DMS79 (cell line): ENCODE data around the gene DISC1.

ENCODE experiments used
- DNase-seq: peaks from one replicate; lab custom pipeline; 2025; lab: John Stamatoyannopoulos, UW

The DISC1 gene

DNA sequence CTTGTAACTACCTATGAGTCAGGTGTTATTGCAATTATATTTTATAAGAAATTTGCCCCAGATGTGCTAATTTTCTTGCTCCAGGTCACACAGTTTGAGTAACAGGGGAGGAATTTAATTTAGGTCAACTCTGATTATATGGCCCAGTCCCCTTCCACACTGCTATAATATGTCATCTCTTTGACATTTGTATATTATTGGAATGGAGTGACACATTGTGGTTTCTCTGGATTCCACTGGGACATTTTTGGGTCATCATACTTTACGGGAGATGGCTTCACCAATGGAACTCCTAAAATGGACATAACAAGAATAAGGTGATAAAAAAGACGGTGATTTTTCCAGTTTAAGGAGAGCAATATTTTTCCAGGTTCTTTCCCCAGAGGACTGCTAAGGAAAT, 191.2 kb downstream of the DISC1 start:
- no peak for DNase-seq

DNA sequence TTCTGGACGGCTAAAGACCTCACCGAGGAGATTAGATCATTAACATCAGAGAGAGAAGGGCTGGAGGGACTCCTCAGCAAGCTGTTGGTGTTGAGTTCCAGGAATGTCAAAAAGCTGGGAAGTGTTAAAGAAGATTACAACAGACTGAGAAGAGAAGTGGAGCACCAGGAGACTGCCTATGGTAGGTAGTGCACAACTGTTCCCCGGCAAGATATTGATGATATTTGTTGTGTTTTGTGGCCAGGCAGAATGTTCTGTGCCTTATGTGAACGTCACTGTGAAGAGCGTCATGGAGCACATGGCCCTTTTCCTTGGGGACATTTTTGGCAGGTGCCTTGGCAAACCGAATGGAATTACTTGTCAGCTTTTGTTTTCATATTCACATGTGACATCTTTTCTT, 191.7 kb downstream of the DISC1 start:
- DNase-seq = no peak

DNA sequence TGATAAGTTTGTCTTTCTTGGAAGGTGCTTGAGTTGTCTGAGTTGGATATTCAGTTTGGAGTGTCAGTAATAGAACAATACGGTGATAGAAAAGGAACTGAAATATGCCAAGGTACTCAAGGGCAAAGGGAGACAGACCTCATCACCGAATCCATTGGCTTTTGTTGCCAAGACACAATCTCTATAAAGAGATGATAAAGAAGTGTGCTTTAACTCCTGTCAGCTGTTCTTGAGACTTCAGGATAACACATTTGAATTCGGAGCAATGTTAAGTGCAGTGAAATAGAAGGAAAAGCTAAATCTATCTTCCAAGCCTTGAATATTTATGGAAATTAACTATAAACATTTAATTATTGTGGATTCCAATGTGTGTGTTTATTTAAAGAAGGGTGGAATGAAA, 194.7 kb downstream of the DISC1 start:
- DNase-seq = no peak

DNA sequence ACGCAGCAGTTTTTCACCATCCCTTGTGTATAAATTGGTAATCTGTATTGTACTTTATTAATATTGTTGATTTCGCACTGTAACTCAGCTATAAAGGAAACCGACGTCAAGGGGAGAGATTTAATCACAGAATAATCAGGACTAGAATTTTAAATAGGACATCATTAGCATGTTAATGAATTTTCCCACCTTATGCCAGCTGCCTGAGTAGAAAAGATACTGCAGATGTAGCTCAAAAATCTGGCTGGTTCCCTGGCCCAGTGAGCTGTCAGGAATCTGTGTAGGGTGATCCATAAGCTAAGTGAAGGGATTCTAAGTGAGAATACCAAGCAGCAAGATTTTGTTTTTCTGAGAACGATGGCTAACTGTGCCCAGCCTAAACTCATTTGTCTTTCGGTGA, 195.5 kb downstream of the DISC1 start:
- no peak for DNase-seq

DNA sequence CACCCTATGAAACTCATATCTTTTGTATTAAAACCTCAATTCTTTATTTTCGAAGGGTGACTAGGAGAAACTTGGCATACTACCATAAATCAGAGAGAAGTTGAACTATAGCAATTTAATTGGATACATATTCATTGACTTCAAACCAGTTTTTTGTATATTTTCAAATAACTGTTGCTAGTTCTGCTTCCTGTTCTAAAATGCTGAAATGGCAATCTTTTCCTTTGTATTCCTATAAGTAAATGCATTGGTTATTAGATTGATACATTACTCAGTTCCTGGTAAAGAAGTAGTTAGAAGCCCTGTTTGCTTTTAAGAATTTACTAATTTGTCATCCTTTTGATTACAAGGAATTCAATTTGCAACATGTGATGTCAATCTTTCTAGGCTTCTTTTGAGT, 200.0 kb downstream of the DISC1 start:
- DNase-seq = no peak

DNA sequence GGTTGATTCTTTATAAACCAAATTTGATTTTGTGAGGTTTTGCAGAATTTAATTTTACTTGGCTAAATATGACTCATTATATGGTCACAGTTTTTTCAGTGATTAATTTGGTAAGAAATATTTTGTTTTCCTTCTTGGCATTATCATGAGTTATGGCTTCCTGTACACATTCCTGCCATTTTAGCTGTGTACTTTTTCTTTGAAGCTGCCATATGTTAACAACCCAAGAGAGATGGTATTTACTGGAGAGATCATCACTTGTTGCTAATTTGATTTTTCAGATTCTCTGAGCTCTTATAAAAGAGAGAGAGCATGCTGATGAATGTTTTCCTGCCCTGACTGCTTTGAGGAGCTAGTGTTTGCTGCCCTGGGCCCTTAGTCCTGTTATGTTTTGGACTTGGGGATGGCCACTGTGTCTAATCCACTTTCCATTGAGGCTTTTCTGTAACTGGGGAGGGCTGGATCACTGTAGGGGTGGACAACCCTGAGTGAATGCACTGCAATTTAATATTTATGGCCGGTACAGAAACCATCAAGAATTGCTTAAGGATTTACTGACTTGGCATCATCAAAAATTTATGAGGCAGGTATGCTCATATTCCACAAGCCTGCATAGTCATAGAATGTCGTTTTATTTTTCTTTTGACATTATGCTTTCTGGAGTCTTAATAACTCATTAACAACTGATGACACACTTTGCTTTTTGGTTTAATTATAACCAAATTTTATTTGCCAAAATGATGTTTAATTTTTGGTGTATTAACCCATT, 200.9 kb downstream of the DISC1 start:
- no peak for DNase-seq

DNA sequence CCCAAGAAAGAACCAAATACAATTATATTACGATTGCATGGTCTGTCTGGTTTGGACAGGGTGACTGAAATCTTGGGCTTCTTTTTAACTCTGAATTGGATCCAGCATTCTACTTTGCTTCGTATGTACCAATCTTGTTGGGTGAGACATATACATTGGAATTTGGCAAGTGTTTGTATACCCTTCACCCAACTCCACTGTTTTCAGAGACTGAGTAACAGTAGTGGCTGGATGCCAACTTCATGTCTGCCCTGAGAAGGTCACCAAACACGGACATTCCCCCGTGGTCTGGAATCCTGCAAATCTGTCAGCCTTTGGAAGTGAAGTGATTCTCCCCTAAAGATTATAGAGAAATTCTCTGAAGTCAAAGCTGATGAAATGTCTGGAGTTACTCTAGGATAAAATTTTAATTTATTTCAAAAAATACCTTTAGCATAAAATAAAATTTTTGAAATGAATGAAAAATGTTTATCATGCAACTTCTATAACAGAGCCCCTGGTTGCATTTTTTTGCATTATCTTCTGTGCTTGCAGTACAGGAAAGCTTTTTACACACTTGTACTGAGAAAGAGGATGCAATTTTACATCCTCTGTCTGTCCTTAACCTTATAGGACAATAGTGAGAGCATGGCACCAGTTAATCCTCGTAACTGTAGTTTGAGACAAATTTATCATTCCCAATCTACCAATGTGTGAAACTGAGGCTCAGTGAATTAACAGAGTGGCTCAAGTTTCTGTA, 201.8 kb downstream of the DISC1 start:
- no peak for DNase-seq

DNA sequence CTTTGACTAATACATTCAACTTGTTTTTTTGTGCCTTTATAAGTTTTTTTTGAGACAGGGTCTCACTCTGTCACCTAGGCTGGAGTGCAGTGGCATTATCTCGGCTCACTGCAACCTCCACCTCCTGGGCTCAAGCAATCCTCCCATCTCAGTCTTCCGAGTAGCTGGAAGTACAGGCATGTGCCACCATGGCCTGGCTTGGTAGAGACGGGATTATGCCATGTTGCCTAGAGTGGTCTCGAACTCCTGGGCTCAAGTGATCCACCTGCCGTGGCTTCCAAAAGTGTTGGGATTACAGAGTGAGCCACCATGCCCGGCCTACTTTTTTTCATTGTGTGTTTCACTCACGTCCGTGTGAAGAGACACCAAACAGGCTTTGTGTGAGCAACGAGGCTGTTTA, 202.7 kb downstream of the DISC1 start:
- no peak for DNase-seq

DNA sequence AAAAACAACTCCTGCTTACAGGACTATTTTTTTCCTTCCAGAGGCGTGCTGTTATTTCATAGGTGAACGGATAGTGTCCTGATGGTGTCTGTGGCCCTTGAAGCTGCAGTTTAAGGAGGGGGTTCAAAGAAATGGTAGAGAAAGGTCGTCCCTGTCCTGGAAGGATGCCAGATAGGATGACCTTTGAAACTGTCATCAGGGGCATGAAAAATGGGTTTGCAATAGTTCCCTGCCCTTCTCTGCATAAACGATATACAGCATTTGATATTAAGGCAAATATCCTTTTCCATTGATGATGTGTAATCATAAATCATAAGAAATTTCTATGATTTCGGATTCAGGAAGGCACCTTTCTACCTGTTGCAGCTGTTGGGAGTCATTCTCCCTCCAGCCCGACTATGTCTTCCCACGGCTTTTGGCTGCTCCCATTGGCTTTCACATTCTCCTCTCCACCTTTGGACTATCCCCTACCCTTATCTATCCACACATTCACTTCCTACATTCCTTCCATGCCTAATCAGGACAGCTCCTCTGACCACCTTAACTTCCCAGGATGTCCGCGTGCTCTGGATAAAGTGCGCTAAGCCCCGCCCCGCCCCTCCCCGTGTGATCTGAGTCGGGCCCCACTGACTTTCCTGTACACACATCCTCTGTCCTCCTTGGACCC, 209.8 kb downstream of the DISC1 start:
- DNase-seq = no peak

DNA sequence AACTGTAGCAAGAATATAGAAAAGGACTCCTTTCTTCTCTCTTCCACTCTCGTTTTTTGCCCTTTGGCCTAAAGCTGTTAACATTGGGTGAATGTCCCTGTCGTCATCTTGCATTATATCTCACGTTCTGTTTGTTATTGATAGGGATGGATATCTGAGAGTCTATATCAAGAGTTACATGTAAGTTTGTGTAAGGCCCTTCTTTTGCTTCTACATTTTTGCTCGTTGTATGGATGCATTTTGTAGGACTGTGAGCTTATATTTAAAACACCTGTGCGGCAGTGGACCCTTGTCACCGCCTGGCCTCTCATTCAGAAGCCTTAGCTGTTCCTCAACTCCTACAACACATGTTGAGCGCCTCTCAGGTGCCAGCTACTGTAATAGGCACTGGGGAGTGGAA, 211.9 kb downstream of the DISC1 start:
- no peak for DNase-seq

DNA sequence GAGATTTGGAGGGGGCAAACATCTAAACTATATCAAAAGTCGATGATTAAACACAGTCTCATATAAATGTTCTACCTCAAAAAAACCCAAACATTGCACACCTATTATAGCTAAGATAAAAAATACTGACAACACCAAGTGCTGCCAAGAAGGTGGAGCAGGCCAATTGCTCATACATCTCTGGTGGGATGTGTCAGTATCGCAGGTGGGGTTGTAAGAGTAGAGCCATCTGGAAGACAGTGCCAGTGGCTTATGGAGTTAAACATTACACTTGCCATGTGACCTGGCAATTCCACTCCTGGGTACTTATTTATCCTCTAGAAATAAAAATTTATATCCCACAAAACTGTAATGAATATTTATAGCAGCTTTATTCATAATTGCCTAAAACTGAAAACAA, 213.4 kb downstream of the DISC1 start:
- no peak for DNase-seq

DNA sequence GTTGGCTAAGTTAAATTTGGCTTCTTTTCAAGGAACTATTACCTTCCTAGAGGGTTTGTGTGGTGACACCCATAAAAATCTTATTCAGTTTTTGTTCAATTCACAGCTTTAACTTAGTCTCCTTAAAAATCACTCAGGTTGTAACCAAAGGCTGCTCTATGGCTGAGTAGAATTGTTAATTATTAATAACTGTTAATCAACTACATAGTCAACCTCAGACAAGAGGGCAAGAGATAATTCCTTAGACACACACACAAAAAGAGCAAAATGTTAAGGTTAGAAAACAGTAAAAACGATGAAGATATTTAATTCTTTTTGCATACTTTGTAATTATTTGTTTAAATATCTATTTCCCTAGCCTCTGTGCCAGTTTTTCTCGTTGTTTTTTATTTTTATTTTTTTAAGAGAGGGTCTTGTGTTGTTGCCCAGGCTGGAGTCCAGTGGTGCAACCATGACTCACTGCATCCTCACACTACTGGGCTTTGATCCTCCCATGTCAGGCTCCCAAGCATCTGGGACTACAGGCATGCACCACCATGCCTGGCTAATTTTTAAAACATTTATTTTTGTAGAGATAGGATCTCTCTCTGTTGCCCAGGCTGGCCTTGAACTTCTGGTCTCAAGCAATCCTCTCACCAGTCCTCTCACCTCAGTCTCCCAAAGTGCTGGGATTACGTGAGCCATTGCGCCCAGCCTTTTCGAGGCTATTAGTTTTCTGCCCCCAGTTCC, 215.2 kb downstream of the DISC1 start:
- no peak for DNase-seq

DNA sequence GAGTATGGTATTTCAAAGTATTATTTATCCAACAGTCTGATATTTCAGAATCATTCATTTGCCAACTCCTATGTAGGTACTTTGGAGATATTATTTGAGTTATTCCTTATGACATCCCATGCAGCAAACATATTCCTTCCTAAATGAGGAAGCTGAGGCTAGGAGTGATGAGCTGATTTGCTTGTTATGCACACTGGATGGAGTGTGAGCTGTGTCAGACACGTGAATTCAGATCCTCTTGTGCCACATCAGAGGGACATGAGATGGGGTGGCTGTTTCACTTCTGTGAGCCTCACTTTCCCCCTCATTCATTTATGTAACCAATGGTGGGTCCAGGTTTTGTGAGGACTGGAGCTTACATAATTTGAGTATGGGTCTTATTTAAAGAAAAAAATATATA, 215.9 kb downstream of the DISC1 start:
- no peak for DNase-seq

DNA sequence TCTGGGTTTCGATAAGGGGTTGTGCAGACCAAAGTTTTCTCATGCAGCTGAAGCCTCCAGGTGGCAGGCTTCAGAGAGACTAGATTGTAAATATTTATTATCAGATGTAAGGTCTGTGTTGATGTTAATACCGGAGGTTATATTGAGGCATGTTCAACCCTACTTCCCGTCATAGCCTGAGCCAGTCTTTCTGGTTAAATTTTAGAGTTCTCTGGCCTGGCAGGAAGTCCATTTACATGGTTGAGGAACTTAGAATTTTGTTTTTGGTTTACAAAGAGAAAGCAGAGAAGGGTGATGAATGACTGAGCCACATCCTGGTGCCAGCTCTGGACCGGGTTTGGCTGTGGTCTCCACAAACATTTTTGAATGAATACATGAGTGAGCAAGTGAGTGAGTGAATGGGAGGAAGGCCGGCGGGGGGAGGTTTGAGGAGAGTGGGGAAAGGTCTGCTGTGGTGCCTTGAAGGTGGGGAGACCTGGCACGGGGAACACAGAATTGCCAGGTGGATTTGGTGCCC, 218.5 kb downstream of the DISC1 start:
- no peak for DNase-seq

DNA sequence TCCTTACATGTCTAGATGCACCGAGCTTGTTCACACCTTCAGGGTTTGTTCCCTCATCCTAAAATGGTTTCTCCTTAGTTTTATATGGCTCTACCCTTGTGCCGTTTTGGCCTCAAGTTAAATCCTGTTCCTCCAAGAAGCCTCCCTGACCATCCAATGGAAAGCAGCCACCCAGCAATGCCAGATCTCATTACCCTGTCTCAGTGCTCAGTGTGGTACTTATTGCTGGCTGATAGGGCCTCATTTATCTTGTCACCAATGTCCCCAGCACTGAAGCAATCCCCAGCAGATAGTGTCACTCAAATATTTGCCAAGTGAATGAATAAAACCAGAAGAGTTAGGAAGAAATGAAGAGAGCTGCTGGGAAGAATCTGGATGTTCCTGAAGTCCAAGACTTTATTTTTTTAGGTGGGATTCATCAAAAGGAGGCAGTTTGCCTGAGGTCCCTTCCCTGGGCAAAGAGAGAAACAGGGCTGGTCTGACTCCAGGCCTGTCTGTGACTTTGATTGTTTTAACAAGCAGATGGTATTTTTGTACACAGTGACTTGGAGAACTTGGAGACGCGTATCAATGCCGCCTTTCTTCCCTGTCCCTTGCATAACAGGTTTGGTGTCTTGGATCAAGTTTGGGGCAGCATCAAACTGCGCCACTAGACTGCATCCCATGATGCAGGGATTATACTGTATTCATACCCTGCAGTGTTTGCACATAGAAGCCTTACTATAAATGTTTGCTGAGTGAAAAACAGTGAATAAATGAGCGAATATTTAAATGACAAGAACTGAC, 221.2 kb downstream of the DISC1 start:
- DNase-seq = no peak

DNA sequence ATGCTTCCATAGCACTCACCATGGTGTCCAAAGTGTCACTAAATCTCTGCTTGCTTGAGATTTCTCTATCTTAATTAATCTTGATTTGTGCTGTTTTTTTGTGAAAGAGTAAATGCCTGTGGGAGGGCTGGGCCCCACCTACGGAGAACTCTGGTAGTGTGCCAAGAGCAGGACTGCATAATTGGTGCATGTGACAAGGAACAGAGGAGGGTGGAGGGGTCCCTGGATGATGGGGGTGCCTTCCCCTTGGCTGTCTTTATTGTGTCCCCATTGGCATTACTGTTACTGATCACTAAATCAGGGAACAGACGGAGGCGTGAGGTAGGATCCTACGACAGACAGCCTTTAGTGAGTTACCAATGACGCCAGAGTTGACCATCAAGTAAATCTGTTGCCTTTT, 223.4 kb downstream of the DISC1 start:
- DNase-seq = no peak

DNA sequence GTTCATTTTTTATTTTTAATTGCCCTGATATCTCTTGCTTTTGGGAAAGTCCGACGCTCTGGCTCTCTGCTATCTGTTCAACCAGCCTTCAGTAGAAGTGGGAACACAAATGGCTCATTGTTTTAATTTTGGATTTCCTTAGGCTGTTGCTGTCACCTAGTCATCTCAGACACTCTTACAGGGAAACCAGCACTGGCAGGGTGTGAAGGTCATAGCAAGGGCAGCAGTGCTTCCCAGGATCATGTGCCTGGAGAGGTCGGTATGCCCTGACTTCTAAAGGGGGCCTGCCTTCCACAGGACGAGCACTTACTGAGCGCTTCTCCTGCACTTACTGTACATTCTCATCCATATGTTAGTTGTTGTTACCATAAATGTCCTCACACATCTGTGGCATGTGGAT, 224.2 kb downstream of the DISC1 start:
- no peak for DNase-seq

DNA sequence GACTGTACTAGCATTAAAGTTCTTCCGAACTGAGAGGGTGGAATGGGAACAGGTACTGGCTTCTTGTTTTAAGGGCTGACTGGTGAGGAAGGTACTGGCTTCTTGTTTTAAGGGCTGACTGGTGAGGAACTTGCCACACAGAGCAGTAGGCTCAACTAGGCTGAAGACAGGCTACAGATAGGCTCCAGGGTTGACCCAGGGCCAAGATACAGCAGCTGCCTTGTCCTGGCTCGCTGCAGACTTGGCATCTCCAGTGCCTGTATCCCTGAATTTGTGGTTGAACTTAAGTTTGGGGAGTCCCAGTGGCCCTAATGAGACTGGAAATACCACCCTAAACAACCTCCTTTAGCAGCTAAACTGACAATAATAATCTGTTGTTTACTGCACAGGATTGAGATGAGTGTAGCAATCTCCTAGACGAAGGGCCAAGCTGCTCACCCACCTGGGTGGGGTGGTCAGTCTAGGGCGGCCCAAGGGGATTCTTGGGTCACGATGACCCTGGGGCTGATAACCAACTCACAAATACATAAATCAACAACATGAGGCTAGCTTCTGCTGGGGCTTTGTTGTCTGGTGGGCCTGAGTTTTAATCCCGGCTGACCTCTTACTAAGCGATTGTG, 227.1 kb downstream of the DISC1 start:
- DNase-seq = no peak

DNA sequence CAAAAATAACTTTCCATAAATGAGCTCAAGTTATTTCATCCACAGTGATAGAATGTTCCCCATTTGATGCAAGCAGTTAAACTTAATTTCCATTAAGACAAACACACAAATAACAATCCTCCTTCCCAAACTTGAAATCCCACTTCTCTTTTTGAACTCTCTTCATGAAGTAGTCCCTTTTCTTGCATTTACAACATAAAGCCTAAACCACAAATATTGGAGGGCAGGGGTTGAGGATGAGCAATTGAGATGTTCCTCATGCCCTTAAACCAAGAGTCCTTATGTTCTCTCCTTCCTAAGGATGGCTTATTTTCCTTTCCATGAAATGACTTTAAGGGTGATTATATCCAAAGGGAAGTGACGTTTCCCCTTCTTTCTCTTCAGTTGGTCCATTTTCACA, 228.8 kb downstream of the DISC1 start:
- no peak for DNase-seq

DNA sequence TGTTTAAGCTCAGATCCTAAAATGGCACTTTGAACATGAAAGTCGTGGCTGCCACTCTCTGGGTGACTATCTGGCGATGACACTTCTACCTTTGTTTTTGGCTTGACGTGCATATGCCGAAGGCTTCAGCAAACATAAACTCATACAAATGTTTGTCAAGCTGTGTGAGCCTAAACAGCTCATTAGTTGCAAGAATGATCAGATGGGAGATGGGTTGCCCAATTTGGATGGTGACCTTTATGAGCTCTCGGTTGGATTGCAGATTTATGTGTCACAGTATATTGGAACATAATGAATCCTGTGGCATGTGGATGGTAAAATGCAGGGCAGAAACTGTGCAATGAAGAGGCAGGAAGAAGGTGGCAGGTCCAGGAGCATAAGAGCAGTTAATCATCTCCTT, 229.3 kb downstream of the DISC1 start:
- DNase-seq = no peak

DNA sequence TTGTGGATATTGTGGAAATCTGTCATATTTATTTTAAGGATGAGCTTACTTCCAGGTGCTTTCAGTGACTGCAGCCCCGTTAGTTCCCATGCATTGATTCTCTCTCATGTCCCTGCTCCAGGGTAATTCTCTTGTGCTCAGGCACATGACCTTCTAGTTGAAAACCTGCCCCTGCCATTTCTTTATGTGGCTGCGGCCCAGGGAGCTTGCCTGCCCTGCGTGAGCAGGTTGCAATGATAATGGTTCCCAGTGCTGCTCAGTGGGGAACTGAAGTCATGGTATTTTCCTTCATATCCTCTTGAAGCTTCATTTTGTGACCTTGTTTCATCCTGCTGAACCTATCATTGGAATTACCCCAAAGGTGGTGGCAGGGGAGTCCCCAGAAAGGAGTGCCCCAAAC, 229.8 kb downstream of the DISC1 start:
- no peak for DNase-seq
